ENCODE data around the gene STOML1. TPM values are rescaled to one million over a fixed set of nuclear protein-coding genes. Genes with fewer than 3 reads are reported as not detected.

STOML1 gene
- total RNA-seq, 2 experiments from 2014 or later = 4.6 to 5.3 TPM

- Histone ChIP-seq H3K9me3 (ENCODE audit: control insufficient read depth in 1 of 2, insufficient read depth in 1 of 2, low read length in 2 of 2) (no peaks in the 10 kb centered on the region), H3K36me3 (ENCODE audit: insufficient read depth, low read length) (peaks cover 68% of the 10 kb centered on the region), H3K27ac (ENCODE audit: low read depth in 1 of 2, low read length in 2 of 2) (no peak overlapping the region), H3K4me1 (ENCODE audit: insufficient read depth, low read length) (no peaks in the 10 kb centered on the region), H3K4me3 (ENCODE audit: low read length) (no peak overlapping the region), H3K27me3 (ENCODE audit: control insufficient read depth in 1 of 2, insufficient read depth in 2 of 2, low read length in 2 of 2) (no peaks in the 10 kb centered on the region)
- no peaks in the 10 kb centered on the region for H3K4me1 Mint-ChIP-seq (ENCODE audit: low read depth)
- ChIA-PET CTCF (no interaction called here), POLR2A (no interaction called here)
- H3K9me3 Mint-ChIP-seq = no peaks in the 10 kb centered on the region
- no peak for ATAC-seq (ENCODE audit: poor library complexity)
- no peak overlapping the region for H3K4me3 Mint-ChIP-seq
- H3K27ac Mint-ChIP-seq = no peak overlapping the region
- H3K36me3 Mint-ChIP-seq (ENCODE audit: low read depth) = peaks cover 87% of the 10 kb centered on the region
- TF ChIP-seq CTCF (IDR thresholded peaks at IDR 0.05) = no peak
- no peaks in the 10 kb centered on the region for H3K27me3 Mint-ChIP-seq
- DNase-seq = no peak
- intact Hi-C loops (cut with DNase I, micrococcal nuclease) = no loop called here
Measured at GRCh38 chr15:74032606-74033561, 40.8 kb upstream of the STOML1 start.

DNA sequence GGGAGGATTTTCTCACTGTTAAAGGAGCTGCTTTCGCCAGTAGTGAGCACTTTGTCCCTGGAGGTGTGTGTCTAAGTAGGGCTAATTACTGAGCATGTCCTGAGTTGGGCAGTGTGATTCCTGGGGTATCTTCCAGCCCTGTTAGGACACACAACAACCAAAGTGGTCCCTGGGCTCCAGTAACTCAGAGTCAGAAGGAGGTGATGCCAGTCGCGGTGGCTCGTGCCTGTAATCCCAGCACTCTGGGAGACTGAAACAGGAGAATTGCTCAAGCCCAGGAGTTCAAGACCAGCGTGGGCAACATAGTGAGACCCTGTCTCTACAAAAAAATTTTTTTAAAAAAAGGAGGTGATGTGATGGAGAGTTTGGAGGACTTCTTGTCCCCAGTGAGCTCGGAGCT, 40.0 kb upstream of the STOML1 start:
- no peak for DNase-seq

DNA sequence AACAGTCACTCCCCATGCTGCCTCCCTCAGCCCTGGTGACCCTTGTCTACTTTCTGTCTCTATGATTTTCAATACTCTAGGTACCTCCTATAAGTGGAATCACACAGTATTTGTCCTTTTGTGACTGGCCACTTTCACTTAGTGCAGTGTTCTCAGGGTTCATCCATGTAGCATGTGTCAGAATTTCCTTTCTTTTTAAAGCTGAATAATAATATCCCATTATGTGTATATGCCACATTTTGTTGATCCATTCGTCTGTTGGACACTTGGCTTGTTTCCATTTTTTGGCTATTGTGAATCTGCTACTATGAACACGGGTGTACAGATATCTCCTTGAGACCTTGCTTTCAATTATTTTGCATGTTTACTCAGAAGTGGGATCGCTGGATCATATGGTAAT, 36.6 kb upstream of the STOML1 start:
- no peak for TF ChIP-seq CTCF (IDR thresholded peaks at IDR 0.05)
- H3K27me3 Mint-ChIP-seq = no peaks in the 10 kb centered on the region
- H3K27ac ChIP-seq (ENCODE audit: low read depth in 1 of 2, low read length in 2 of 2) = no peak overlapping the region
- H3K36me3 ChIP-seq (ENCODE audit: insufficient read depth, low read length) = peaks cover 68% of the 10 kb centered on the region
- H3K9me3 Mint-ChIP-seq = no peaks in the 10 kb centered on the region
- no peaks in the 10 kb centered on the region for H3K4me1 ChIP-seq (ENCODE audit: insufficient read depth, low read length)
- H3K36me3 Mint-ChIP-seq (ENCODE audit: low read depth) = peaks cover 81% of the 10 kb centered on the region
- CTCF ChIA-PET = no interaction called here
- intact Hi-C loops (cut with DNase I, micrococcal nuclease) = no loop called here
- no peaks in the 10 kb centered on the region for H3K27me3 ChIP-seq (ENCODE audit: control insufficient read depth in 1 of 2, insufficient read depth in 2 of 2, low read length in 2 of 2)
- H3K9me3 ChIP-seq (ENCODE audit: control insufficient read depth in 1 of 2, insufficient read depth in 1 of 2, low read length in 2 of 2) = no peaks in the 10 kb centered on the region
- POLR2A ChIA-PET = no interaction called here
- no peak overlapping the region for H3K27ac Mint-ChIP-seq
- H3K4me3 ChIP-seq (ENCODE audit: low read length) = no peak overlapping the region
- no peak for DNase-seq
- H3K4me3 Mint-ChIP-seq = no peak overlapping the region
- ATAC-seq (ENCODE audit: poor library complexity) = no peak
- H3K4me1 Mint-ChIP-seq (ENCODE audit: low read depth) = no peaks in the 10 kb centered on the region

More for the DNA sequence above, 40.0 kb upstream of the STOML1 start:
- POLR2A ChIA-PET = no interaction called here
- H3K27ac ChIP-seq (ENCODE audit: low read depth in 1 of 2, low read length in 2 of 2) = no peak overlapping the region
- TF ChIP-seq CTCF (IDR thresholded peaks at IDR 0.05) = no peak
- Mint-ChIP-seq H3K27me3 (no peaks in the 10 kb centered on the region), H3K27ac (no peak overlapping the region), H3K4me1 (ENCODE audit: low read depth) (no peaks in the 10 kb centered on the region), H3K36me3 (ENCODE audit: low read depth) (peaks cover 83% of the 10 kb centered on the region), H3K4me3 (no peak overlapping the region), H3K9me3 (no peaks in the 10 kb centered on the region)
- no peaks in the 10 kb centered on the region for H3K9me3 ChIP-seq (ENCODE audit: control insufficient read depth in 1 of 2, insufficient read depth in 1 of 2, low read length in 2 of 2)
- no peaks in the 10 kb centered on the region for H3K4me1 ChIP-seq (ENCODE audit: insufficient read depth, low read length)
- CTCF ChIA-PET = no interaction called here
- no peak overlapping the region for H3K4me3 ChIP-seq (ENCODE audit: low read length)
- no peak for ATAC-seq (ENCODE audit: poor library complexity)
- intact Hi-C loops (cut with DNase I, micrococcal nuclease) = no loop called here
- peaks cover 73% of the 10 kb centered on the region for H3K36me3 ChIP-seq (ENCODE audit: insufficient read depth, low read length)
- no peaks in the 10 kb centered on the region for H3K27me3 ChIP-seq (ENCODE audit: control insufficient read depth in 1 of 2, insufficient read depth in 2 of 2, low read length in 2 of 2)

Data from CD4-positive, alpha-beta T cell (primary cell).